Upper lobe of right lung (tissue), 1 donor: ENCODE results near the gene SLC17A4. TPM values are rescaled to one million over a fixed set of nuclear protein-coding genes. Genes with fewer than 3 reads are reported as not detected.

Source experiments
- ATAC-seq: fragments of 200-7000 bp; cut with Tn5 transposase; one replicate; pipeline ENCODE4 v1.9.1; 2020; ENCODE audit warnings: mild to moderate bottlenecking, moderate library complexity
- DNase-seq: peaks from one replicate; pipeline ENCODE4 v3.0.0-alpha.2; 2020
- H3K27ac ChIP-seq: fragments of 200-600 bp; one replicate; pipeline ENCODE4 v1.8.0; 2022
- H3K27me3 ChIP-seq: fragments of 200-600 bp; one replicate; pipeline ENCODE4 v1.8.0; 2022; ENCODE audit warnings: mild to moderate bottlenecking
- H3K36me3 ChIP-seq: fragments of 200-600 bp; one replicate; pipeline ENCODE4 v1.8.0; 2022
- H3K4me1 ChIP-seq: fragments of 200-600 bp; one replicate; pipeline ENCODE4 v1.8.0; 2022
- H3K4me3 ChIP-seq: fragments of 200-600 bp; one replicate; pipeline ENCODE4 v1.8.0; 2022; ENCODE audit warnings: mild to moderate bottlenecking
- H3K9me3 ChIP-seq: fragments of 200-600 bp; one replicate; pipeline ENCODE4 v1.8.0; 2022
- CTCF ChIP-seq: fragments of 200-600 bp; IDR thresholded peaks from one replicate; pipeline ENCODE4 v1.8.0; 2022; ENCODE audit warnings: antibody characterized with exemption
- intact Hi-C: fragments of 100-400 bp; cut with DNase I; formaldehyde crosslinking; loops from one replicate; pipeline ENCODE4 v1.11.0; 2022
- total RNA-seq: library from RNA; stranded (reverse); fragmentation: NEBNext Ultra II Directional; extraction: Animal tissue kit (Norgen Biotek cat#: 25700); gene quantifications from one replicate; pipeline ENCODE4 v1.2.1, GENCODE V29; 2021
- donor health status: DM: no; HTN: yes; CAD: no; lungs with severe emphysema.

The SLC17A4 gene
- total RNA-seq, 1 donor from 2014 or later: not detected

DNA sequence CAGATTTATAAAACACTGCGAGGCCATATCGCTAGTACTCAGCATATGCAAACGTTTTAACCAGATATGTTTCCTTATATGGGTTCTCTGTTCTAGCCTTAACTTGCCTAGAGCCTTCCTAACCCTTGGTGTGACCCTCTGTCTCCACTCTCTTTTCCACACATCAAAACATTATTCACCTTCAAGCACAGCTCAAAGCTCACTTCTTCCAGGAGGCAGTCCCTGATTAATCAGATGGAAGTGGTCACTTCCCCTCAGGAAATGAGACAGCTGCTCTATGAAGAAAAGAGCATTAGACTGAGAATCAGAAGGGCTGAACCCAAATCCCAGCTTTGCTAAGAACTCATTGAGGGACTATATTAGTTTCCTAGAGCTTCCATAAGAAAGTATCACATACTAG, 39.8 kb upstream of the SLC17A4 start:
- Histone ChIP-seq H3K4me1 (no peaks in the 10 kb centered on the region), H3K9me3 (no peaks in the 10 kb centered on the region), H3K4me3 (no peak overlapping the region), H3K27ac (no peak overlapping the region), H3K27me3 (no peaks in the 10 kb centered on the region), H3K36me3 (no peaks in the 10 kb centered on the region)
- no peak for TF ChIP-seq CTCF
- DNase-seq (no peak), ATAC-seq (no peak)
- intact Hi-C loops: no loop called here

DNA sequence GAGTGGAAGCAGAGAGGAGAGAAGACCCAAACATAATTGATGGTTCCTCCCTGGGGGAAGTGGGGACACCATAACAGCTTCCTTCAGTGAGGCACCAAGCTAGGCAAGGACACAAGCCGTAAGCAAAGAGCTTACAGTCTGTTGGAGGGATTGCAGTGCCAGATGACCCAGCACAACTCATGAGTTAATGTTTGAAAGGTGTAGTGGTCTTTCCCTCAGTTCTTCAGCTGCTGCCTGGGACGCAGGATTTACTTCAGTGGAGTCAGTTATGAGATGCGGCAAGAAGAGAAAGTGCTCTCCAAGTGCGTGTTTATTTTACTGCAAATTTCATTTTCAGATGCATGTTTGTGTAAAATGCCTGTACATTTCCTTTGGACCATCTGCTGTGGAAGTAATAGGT, 38.7 kb upstream of the SLC17A4 start:
- no peak for TF ChIP-seq CTCF
- Histone ChIP-seq H3K4me3 (no peak overlapping the region), H3K36me3 (no peaks in the 10 kb centered on the region), H3K27ac (no peak overlapping the region), H3K4me1 (no peaks in the 10 kb centered on the region), H3K27me3 (no peaks in the 10 kb centered on the region), H3K9me3 (no peaks in the 10 kb centered on the region)
- intact Hi-C loops: no loop called here
- DNase-seq (no peak), ATAC-seq (no peak)

DNA sequence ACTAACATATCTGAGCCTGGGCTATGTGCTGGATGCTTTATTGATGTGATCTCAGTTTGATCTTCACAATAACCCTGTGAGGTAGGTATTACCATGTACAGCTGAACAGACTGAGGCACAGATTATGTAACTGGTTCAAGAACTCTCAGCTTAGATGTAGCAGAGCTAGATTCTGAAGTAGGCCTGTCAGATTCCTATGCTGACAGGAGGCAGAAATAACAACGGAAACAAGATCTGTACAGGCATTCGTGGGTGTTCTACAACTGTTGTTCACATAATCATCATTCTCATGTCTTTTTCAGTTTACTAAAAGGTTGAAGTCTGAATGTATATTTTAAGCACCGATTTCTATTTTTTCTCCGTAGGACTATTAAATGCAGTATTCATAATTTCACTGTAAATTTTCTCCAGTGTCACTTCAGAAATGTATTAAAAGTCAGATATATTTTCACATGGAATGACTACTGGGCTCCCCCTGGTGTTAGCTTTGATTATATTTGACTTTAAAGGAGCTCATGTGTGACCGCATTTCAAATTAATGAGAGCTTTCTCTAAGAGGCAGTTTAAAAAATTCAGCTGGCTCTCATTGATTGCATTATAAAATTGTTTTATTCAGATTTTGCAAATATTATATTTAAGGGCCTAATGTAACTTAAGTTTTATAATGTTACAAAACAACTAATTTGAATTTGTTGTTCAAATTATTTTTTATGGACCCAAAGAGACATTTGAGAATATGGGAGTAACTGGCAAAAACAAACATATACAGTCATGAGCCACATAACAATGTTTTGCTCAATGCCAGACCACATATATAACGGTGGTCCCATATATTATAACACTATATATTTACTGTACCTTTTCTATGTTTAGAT, 36.4 kb upstream of the SLC17A4 start:
- no peaks in the 10 kb centered on the region for H3K4me1 ChIP-seq
- H3K36me3 ChIP-seq: no peaks in the 10 kb centered on the region
- no peaks in the 10 kb centered on the region for H3K9me3 ChIP-seq
- no peak overlapping the region for H3K4me3 ChIP-seq
- ATAC-seq (no peak), DNase-seq (no peak)
- no peak overlapping the region for H3K27ac ChIP-seq
- H3K27me3 ChIP-seq: peaks cover 3% of the 10 kb centered on the region
- peak; percentile 58 for TF ChIP-seq CTCF
- intact Hi-C loops: no loop called here

DNA sequence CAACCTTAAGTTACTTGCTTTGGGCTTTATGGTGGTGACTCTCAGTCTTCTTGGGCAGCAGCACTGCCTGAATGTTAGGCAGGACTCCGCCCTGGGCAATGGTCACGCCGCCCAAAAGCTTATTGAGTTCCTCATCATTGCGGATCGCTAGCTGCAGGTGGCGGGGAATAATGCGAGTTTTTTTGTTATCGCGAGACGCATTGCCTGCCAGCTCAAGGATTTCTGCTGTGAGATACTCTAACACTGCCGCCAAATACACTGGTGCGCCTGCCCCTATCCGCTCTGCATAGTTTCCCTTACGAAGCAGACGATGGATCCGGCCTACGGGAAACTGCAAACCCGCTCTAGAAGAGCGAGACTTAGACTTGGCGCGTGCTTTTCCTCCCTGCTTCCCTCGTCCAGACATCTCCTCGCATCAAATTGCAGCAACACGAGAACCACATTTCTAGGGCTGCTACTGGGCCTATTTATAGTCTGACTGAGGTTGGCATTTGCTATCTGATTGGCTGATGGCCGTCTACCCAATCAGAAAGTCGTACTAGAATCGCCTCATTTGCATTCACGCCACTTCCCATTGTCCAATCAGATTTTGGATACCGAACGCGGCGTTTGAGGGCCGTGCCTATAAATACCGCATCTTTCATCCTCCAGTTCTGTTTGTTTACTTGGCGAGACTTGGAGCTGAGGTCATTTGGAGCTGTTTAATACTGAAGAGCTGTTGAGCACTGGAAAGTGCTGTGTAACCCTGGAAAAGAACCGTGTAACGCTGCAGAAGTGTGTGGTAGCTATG, 28.2 kb upstream of the SLC17A4 start:
- ATAC-seq: peak; percentile 82
- intact Hi-C loops: no loop called here

DNA sequence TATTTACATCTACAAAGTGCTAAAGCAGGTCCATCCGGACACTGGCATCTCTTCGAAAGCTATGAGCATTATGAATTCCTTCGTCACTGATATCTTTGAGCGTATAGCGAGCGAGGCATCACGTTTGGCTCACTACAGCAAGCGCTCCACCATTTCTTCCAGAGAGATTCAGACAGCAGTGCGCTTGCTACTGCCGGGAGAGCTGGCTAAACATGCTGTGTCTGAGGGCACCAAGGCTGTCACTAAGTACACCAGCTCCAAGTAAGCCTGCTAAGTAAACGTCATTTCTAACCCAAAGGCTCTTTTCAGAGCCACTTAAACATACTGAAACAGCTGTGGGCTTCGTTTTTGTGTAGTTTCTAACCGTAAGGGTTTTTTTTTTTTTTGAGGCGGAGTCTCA, 27.5 kb upstream of the SLC17A4 start:
- peaks cover 14% of the 10 kb centered on the region for H3K27me3 ChIP-seq
- H3K27ac ChIP-seq: no peak overlapping the region
- peak; percentile 53 for ATAC-seq
- intact Hi-C loops: no loop called here
- H3K4me1 ChIP-seq: no peaks in the 10 kb centered on the region
- TF ChIP-seq CTCF: no peak
- H3K36me3 ChIP-seq: no peaks in the 10 kb centered on the region
- no peak overlapping the region for H3K4me3 ChIP-seq
- no peak for DNase-seq
- H3K9me3 ChIP-seq: no peaks in the 10 kb centered on the region

More for the DNA sequence above, 28.2 kb upstream of the SLC17A4 start:
- Histone ChIP-seq H3K9me3 (no peaks in the 10 kb centered on the region), H3K4me3 (no peak overlapping the region), H3K27ac (no peak overlapping the region), H3K36me3 (no peaks in the 10 kb centered on the region), H3K27me3 (peaks cover 9% of the 10 kb centered on the region), H3K4me1 (no peaks in the 10 kb centered on the region)
- no peak for TF ChIP-seq CTCF
- DNase-seq: no peak
